Stimulated activated CD8-positive, alpha-beta memory T cell treated with anti-CD3 and anti-CD28 coated beads, Interleukin-15, amount 100 ng/mL, for 48 hours (primary cell): ENCODE measurements around the gene SLC22A4.

Experiments used
- DNase-seq, 2 donors: peaks; one replicate each; pipeline ENCODE4 v3.0.0-alpha.2; 2020; ENCODE audit warnings: low read depth in 2 of 2

SLC22A4 gene

DNA sequence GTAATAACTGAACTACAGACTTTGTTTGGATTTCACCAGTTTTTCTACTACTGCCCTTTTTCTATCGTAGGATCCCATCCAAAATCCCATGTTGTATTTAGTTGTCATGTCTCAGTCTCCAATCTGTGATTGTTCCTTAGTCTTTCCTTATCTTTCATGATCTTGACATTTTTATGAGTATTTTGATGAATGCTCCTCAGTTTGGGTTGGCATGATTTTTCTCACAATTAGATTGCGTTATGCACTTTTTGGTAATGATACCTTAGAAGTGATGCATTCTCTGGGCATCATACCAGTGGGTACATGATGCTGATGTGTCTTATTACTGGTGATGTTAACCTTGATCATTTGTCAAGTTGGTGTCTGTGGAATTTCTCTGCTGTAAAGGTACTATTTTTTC lies 5.7 kb downstream of the SLC22A4 start:
- no peak for DNase-seq

DNA sequence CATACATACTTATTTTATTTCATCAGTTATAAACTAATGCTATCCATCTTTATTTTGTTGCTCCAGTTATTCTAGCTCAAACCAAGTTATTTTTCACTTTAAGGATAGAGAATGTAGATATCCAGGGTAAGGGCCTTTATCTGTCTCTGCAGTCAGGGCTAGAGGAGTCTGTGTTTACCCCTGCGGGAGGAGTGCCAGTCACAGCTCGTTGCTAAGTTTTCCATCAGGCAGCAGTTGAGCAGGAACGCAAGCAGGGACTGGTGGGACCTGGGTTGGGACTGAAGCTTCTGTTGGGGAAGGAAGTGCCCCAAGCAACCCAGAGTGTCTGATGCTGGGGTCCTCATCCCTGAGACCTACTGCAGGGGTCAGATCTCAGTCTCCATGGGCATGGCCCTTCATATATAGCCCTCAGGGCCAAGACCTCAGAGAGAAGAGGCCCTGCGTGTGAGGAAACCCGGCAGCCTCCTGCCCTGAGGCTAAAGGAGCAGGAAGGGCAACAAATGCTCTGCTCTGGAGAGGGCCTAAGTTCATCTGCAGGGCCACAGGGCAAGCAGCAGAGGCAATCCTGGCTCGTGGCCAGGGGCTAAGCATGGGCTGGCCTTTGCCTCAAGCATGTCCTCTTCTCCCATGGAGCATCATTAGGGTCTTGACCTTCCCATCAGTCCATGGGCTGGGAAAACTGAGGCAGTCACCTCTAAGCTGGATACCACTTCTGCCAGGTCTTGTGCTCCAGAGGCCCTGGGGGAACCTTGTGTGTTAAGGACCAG lies 6.6 kb downstream of the SLC22A4 start:
- DNase-seq, result no peak

DNA sequence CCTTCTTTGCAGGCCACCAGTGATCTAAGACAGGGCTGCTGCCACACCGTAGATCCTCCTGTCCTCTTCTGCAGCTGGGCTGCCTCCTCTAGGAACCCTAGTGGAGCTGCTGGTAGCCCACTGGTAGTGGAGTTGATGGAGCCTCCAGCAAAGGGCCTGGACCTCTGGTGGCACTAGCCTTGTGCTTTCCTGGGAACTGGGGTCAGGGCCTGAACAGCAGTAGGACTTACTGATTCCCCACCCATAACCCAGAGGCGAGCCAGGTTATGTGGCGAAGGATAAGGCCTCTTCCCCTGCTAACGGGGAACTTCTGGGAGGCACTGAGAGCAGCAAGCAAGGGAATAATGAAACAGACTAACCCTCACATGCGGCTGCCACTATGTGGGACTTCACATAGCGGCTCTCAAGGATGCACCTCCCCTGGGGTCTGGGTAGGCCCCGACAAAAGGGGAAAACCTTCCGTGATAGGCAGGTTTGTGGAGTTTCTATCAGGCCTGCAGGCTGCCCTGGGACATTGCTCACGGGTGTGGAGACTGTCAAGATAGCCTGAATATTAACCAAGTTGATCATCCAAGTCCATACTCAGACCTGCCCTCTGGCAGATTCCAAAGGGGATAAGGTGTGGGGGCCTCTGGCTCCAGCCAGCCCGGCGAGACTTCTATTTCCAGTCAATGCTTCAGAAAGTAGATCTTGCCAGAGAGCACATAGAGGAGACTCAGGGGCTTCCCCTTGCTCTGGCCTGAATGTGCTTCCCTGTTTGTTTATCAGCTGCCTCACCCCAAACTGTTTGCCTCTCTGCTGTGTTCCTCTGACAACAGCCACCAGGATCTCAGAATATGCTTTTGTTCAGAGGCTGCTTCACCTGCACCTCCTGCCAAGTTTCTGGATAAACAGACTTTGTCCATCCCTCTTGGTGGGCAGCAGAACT lies 7.4 kb downstream of the SLC22A4 start:
- DNase-seq, result no peak

DNA sequence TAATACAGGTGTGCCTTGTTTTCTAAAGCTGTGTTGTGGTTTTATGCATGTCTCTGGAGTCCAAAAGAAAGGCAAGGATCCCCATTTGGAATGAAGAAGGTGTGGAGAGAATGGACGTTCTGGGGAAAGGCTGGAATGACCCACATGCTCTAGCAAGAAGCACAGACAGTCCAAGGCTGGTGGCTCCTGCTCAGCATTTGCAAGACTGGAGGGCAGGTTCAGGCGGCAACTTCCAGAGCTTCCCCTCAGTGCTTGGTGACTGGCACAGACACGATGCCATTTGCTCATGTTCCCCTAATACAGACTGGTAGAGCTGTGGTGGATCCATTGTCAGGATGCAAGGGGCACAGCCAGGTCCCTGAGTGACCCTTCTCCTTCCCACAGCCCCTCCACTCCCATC lies 8.2 kb downstream of the SLC22A4 start:
- no peak for DNase-seq

DNA sequence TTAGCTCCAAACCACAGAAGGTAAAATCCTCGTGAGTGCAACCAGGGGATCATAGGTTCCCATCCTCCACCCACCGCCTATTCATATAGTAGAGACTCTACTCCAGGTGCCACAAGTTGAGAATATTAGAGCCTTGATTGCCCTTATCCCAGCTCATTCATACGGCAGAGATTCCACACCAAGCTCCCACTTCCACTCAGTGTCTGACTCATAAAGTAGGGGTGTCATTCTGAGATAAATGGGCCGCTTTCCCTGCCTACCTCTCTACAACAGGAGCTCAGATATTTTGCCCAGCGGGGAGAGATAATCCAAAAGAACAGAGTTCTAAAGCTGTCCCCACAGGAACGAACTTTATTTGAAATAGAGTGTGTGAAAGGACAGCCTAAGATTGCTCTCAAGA lies 9.4 kb downstream of the SLC22A4 start:
- no peak for DNase-seq

DNA sequence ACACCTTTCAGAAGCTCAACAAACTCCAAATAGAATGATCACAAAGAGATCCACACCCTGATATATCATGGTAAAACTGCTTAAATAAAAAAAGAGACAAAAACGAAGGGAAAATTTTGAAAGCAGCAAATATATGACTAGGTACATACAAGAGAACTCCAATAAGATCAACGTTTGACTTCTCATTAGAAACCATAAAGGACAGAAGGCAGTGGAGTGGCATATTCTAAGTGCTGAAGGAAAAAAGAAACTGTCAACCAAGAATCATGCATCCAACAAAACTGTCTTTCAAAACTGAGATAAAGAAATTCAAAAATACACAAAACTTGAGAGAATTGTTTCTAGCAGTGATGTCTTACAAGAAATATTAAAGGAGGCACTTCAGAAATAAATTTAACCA lies 11.2 kb downstream of the SLC22A4 start:
- DNase-seq, result no peak

DNA sequence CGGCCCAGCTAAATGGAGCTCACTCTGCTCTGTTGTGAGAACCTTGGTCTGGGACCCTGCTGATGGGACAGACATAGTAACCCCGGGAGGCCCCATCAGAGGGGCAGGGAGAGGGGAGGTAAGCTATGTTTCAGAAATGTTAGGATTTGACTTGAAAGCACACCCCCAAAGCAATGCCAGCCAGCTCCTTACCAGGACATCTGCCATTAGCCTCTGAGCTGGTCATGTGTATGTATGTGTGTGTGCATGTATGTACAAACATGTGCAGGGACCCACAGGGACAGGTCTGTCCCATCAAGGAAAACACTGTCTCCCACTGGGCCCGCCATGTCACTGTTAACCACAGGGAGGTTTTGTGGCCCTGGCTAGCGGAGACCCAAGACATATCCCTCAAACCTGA lies 14.5 kb downstream of the SLC22A4 start:
- DNase-seq, result no peak

DNA sequence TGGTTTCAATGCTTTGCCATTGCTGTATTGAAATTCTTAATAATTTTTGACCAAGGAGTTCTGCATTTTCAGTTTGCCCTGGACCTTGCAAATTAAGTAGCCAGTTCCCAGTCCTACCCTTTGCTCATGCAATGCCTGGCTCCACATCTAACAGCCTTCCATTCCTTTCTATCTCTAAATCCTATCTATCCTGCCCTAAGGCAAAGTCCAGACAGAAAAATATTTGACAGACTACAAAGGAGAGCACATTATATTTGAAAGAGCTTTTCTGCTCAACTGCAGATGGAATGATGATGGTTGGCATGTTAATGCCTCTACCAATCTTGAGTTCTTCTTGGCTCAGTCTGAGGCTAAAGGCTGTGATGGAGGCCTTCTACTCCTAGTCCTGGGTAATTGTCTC lies 15.5 kb downstream of the SLC22A4 start:
- DNase-seq, result no peak

DNA sequence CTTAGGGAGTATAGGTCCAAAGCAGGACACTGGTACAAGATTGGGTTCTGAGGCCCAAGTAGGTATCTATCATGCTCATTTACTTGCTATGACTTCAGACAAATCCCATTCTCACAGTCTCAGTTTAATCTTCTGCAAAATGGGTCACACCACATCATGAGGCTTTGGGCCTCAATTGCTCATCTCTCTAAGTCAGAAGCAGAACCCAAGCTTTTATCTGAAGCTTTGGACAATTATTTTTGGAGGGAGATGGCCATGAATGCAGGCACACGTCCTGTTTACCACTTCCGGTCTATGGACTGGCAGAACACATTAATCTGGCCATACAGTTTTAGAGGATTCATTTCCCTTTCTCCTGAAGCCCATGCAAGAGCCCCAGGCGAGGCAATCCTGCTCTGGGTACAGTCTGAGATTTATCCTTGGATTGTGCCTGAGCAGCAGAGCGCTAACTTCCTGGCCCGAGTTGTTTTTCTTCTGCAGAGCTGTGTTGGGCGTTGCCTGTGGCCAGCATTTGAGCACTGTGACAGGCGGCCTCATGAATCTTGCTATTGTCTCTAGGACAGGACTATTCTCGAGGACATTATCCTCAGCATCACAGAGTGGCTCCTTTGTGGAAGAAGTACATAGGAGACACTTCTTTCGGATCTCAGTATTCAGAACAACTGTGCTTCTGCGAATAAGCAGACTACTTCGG lies 16.1 kb downstream of the SLC22A4 start:
- no peak for DNase-seq

DNA sequence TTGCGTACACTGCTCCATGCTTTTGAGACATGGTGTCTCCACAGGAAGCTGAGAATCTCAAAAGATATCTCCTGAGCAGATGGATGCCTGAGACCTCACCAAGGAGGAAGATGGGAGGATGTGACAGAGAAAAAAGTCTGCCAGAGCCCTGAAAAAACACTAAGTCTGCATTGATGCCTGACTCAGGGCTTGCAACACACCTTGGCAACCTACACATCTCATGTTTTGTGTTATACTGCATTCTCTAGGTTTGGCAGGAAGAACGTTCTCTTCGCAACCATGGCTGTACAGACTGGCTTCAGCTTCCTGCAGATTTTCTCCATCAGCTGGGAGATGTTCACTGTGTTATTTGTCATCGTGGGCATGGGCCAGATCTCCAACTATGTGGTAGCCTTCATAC lies 19.2 kb downstream of the SLC22A4 start:
- no peak for DNase-seq

DNA sequence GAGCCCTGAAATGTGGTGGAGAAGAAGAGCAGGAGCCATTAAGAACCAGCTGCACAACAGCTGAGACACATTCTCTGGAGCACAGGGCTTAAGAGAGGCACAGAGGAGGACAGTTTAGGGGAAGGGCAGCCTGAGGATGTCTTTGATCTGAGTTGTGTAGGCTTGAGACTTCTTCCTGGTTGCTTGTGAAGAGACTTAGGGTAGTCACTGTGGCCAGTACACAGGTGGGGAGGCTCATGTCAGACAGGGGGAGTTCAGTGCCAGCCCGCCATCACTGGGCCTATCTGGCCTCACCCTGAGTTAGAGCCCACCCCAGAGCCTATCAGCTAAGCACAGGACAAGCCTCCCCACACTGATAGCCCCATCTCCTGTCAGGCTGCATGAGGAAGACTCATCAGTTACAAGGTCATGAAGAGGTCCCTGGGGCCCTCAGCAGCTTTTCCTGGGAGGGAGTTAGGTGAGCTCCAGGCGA lies 19.8 kb downstream of the SLC22A4 start:
- no peak for DNase-seq

DNA sequence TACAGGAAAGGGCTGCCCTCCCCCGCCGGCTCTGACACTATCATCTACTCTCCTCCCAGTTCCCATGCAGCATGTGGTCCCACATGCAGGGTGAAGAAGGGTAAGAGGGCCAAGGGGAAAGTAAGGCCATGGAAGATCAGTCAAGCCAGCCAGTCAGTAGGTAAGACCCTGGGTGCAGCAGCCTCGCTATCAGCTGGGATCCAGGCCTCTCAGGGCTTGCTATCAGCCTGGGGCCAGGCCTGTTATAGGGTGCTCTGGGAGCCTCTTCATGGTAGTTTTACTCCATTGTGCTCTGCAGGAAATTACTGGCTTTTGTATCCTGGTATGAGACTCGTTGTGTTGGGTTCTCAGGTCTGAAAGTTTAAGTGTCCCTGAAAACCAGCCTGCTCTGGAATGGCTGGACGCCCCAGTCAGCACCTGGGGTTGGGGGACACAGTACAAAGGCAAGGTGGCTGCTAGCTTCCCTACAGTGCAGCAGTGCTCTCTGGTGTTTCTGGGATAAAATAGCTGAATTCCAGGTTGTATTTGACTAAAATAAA lies 21.4 kb downstream of the SLC22A4 start:
- DNase-seq, result no peak

DNA sequence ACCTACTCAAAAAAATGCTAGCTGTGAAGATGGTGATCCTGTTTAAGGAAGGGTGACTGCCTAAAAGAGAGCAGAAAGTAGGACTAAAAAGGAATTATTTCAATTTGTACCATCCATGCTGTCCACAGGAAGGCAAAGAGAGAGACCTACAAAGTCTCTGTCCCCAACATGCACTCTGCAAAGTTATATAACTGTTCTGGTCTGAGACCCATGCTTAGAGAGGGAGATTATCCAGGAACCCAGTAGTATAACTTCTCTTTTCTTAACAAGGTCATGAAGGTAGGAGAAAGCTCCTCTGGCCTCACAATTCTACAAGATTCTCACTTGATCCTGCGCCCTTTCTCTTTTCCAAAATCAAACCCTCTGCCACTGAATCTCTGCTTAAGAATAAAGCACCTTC lies 25.8 kb downstream of the SLC22A4 start:
- DNase-seq, result no peak

DNA sequence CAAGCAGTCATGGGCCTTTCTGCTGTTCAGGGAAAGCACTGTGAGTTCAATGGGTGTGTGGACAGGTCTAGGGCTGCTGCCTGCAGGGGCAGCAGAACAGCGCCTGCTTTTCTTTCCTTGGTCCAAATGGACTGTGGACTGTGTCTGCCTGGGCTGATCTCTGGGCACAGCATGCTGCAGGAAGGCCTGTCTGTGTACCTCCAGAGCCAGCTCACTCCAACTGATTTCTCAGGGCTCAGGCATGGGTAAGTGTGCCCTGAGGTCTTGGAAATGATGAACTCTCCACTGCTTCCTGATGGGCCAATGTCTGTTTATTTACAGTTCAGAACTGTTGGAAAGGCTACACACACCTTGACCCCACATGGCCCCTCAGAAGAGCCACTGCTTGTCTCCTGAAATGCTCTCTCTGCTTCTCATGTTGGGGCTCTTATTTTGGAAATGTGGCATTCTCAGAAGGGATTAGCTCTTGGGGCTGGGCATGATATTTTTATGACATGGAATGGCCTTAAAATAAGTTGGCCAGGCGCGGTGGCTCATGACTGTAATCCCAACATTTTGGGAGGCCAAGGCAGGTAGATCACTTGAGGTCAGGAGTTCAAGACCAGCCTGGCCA lies 27.0 kb downstream of the SLC22A4 start:
- no peak for DNase-seq

DNA sequence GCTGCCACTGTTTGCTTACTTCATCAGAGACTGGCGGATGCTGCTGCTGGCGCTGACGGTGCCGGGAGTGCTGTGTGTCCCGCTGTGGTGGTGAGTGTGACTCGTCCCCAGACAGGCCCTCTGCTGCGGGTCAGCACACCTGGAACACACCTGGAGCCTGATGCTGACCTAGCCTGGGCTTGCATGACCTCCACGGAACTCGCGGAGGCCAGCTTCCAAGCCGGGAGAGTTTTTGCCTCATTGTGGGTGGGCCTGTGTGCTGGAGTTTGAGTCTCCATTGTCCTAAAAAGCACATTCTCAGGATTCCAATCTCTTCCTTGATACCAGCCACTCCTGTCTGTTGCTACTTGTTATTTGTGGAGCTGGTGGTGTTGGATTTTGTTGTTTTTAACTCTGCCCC lies 28.1 kb downstream of the SLC22A4 start:
- DNase-seq, result no peak

DNA sequence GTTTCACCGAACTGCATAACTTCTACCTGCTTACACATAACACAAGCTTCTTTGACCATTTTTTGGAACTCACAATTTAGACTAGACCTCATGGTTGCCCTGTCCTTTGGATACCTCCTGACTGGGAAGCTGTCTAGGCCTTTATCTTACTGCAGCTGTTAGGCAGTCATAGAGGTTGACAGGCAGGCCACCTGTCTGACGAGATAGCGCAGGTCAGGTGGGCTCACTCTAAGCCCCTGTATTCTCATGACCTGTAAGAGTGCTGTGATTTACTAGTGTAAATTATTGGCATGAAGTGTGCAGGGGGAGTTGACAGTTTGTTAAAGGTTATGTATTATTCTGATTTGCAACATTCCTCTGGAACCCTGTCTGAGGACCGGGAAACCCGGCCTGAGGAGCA lies 29.0 kb downstream of the SLC22A4 start:
- no peak for DNase-seq

DNA sequence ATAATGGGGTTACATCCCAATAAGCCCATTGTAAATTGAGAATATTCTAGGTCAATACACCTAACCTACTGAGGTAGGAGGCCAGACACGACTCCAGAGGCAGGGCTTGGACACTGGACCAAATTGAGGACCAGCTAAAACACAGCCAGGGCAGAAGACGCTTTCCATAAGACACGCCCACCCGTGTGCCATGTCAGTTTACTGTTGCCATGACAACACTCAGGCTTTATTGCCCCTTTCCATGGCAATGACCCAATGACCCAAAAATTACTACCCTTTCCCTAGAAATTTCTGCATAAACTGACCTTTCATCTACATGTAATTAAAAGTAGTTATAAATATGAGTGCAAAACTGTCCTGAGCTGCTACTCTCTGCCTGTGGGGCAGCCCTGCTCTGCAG lies 31.5 kb downstream of the SLC22A4 start:
- DNase-seq, result no peak

DNA sequence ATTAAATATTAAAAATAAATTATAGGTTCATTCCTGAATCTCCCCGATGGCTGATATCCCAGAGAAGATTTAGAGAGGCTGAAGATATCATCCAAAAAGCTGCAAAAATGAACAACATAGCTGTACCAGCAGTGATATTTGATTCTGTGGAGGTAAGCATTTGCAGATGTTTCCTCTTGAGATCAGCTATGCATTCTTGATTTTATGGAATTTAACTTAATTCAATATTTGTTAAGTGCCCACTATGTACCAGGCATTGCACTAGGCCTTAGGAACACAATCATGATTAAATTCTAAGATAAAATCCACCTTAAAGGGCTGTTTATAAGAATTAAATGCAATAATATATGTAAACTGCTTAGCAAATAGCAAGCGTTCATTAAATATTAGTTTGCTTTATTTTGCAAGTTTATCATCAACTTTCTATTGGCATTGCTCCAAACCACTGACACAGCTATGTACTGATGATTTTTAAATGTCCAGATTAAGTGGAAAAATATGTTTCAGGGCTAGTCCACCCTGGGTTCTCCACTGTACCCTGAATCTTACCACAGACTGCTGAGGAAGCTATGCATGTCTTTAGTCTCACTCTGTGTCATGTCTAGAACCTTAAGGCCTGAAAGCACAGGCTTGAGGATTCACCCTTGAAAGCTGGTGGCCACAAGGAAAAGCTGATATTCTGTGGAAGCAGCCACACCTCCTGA lies 33.2 kb downstream of the SLC22A4 start:
- DNase-seq, result no peak

DNA sequence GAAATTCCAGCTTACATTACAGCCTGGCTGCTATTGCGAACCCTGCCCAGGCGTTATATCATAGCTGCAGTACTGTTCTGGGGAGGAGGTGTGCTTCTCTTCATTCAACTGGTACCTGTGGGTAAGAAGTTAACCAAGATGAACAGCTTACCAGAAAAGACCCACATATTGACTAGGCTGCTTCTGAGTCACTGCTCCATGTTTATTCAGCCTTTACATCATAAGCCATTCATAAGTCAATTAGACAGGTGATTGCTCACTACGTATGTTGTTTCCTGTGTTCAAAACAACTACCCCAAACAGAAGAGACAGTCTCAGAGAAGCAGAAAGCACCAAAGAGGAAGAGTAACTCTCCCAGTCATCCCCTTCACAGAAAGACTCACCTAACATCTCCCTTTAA lies 40.6 kb downstream of the SLC22A4 start:
- DNase-seq, result no peak

DNA sequence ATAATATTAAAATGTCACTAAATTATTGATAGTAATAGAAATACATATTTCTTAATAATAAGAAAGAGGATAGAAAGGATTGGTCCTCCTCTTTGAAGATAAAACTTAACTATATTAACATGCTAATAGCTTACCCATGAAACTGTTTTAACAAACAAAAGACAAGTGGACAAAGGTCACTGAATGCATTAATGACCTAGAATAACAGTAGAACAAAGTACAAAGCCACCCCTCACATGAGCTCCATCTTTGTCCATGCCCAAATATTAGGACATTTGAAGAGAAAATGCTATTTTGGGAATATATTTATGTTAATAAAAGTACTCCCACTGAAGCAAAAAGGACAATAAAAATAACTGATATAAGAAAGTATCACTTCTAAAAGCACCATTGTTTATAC lies 41.2 kb downstream of the SLC22A4 start:
- DNase-seq, result no peak

DNA sequence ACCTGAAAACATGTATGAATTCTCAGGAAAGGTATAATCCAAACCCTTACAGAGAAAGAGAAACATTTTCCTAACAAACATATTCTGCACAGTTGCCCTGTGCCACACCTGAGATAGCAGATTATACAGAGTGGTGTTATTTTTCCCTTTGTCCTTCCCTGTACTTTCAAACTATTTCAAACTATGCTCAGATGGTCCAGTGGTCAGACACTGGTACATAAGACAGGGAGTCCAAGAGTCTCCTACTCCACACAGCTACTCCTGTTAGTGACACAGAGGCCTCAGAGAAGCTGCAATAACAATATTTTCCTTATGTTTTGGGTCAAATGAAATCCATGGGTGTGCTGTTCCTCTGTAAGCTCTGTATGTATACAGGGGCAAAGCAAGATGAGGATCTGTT lies 45.3 kb downstream of the SLC22A4 start:
- DNase-seq, result no peak
